Measurements from ENCODE around the gene TMEM208.

GRCh38 chr16:67191411-67191994 lies 35.4 kb upstream of the TMEM208 start:
- TF ChIP-seq, protein P1, sequence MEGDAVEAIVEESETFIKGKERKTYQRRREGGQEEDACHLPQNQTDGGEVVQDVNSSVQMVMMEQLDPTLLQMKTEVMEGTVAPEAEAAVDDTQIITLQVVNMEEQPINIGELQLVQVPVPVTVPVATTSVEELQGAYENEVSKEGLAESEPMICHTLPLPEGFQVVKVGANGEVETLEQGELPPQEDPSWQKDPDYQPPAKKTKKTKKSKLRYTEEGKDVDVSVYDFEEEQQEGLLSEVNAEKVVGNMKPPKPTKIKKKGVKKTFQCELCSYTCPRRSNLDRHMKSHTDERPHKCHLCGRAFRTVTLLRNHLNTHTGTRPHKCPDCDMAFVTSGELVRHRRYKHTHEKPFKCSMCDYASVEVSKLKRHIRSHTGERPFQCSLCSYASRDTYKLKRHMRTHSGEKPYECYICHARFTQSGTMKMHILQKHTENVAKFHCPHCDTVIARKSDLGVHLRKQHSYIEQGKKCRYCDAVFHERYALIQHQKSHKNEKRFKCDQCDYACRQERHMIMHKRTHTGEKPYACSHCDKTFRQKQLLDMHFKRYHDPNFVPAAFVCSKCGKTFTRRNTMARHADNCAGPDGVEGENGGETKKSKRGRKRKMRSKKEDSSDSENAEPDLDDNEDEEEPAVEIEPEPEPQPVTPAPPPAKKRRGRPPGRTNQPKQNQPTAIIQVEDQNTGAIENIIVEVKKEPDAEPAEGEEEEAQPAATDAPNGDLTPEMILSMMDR (IDR thresholded peaks at IDR 0.05) = no peak
- no peak for TF ChIP-seq POLR2A (IDR thresholded peaks at IDR 0.05)

All from right lobe of liver (tissue), 4 donors.